ENCODE measurements around the gene OR1F1. TPM values are rescaled to one million over a fixed set of nuclear protein-coding genes. Genes with fewer than 3 reads are reported as not detected.

Gene OR1F1
- total RNA-seq, 1 donor from 2014 or later = not detected

GRCh38 chr16:3141781-3142311, 46.2 kb upstream of the OR1F1 start:
- no peaks in the 10 kb centered on the region for H3K27me3 ChIP-seq
- no peaks in the 10 kb centered on the region for H3K9me3 ChIP-seq
- H3K36me3 ChIP-seq = peaks cover 25 to 35% of the 10 kb centered on the region in 2 donors
- intact Hi-C loops (cut with DNase I) = no loop called here
- H3K4me1 ChIP-seq = no peaks in the 10 kb centered on the region
- no peak overlapping the region for H3K4me3 ChIP-seq
- no peak for TF ChIP-seq CTCF (IDR thresholded peaks at IDR 0.05)
- no peak overlapping the region for H3K27ac ChIP-seq
- DNase-seq (ENCODE audit: low spot score in 2 of 2) = no peak

- DNase-seq (ENCODE audit: low spot score in 2 of 2) = no peak
- H3K4me1 ChIP-seq = no peaks in the 10 kb centered on the region
- H3K9me3 ChIP-seq = no peaks in the 10 kb centered on the region
- H3K36me3 ChIP-seq = peaks cover 25 to 35% of the 10 kb centered on the region in 2 donors
- no peaks in the 10 kb centered on the region for H3K27me3 ChIP-seq
- H3K4me3 ChIP-seq = no peak overlapping the region
- intact Hi-C loops (cut with DNase I) = no loop called here
- no peak overlapping the region for H3K27ac ChIP-seq
- no peak for TF ChIP-seq CTCF (IDR thresholded peaks at IDR 0.05)
Measured at GRCh38 chr16:3142327-3142726, 45.7 kb upstream of the OR1F1 start.

GRCh38 chr16:3142770-3143169, 45.2 kb upstream of the OR1F1 start:
- no peaks in the 10 kb centered on the region for H3K4me1 ChIP-seq
- H3K27me3 ChIP-seq = no peaks in the 10 kb centered on the region
- H3K27ac ChIP-seq = no peak overlapping the region
- no peaks in the 10 kb centered on the region for H3K9me3 ChIP-seq
- intact Hi-C loops (cut with DNase I) = no loop called here
- H3K4me3 ChIP-seq = no peak overlapping the region
- TF ChIP-seq CTCF (IDR thresholded peaks at IDR 0.05) = no peak
- H3K36me3 ChIP-seq = peaks cover 25 to 35% of the 10 kb centered on the region in 2 donors
- no peak for DNase-seq (ENCODE audit: low spot score in 2 of 2)

- Histone ChIP-seq H3K36me3 (peaks cover 24 to 35% of the 10 kb centered on the region in 2 donors), H3K27me3 (no peaks in the 10 kb centered on the region), H3K9me3 (no peaks in the 10 kb centered on the region), H3K27ac (no peak overlapping the region), H3K4me3 (no peak overlapping the region), H3K4me1 (no peaks in the 10 kb centered on the region)
- TF ChIP-seq CTCF (IDR thresholded peaks at IDR 0.05) = no peak
- DNase-seq (ENCODE audit: low spot score in 2 of 2) = no peak
- intact Hi-C loops (cut with DNase I) = no loop called here
Measured at GRCh38 chr16:3143189-3143588, 44.8 kb upstream of the OR1F1 start.

GRCh38 chr16:3143598-3144320, 44.2 kb upstream of the OR1F1 start:
- intact Hi-C loops (cut with DNase I) = no loop called here
- TF ChIP-seq CTCF (IDR thresholded peaks at IDR 0.05) = no peak
- no peaks in the 10 kb centered on the region for H3K4me1 ChIP-seq
- H3K27ac ChIP-seq = no peak overlapping the region
- no peak overlapping the region for H3K4me3 ChIP-seq
- H3K27me3 ChIP-seq = no peaks in the 10 kb centered on the region
- DNase-seq (ENCODE audit: low spot score in 2 of 2) = no peak
- no peaks in the 10 kb centered on the region for H3K9me3 ChIP-seq
- peaks cover 20 to 34% of the 10 kb centered on the region in 2 donors for H3K36me3 ChIP-seq

All from ascending aorta (tissue), 2 donors.